Inflammatory macrophage (primary cell): ENCODE measurements around the gene OPN5.

Experiments
- DNase-seq, 2 donors: peaks; one replicate each; pipeline ENCODE4 v3.0.0-alpha.2; 2020 to 2022

The OPN5 gene

GRCh38 chr6:47865206-47865605 is 83.4 kb downstream of the OPN5 start:
- no peak for DNase-seq

- no peak for DNase-seq
Measured at GRCh38 chr6:47875593-47875992, 93.8 kb downstream of the OPN5 start.
